ENCODE measurements around the gene ZNF268.

DNA sequence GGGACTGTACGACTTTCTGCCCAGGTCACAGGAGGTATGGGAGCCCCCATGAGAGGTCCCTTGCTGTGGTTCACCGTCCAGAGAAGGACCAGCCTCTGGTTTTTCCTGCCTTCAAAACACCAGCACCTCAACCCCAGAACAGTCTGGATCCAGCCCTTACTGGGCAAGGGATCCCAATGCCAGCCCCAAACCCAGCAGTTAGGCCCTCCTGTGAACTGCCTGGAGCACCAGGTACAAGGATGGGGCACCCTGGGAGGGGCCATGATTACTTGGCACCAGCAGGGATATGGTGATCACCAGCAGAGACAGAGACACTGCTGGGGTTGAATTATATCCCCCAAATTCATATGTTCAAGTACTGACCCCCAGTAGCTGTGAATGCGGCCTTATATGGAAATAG, 34.4 kb downstream of the ZNF268 start:
- TF ChIP-seq, protein P1, sequence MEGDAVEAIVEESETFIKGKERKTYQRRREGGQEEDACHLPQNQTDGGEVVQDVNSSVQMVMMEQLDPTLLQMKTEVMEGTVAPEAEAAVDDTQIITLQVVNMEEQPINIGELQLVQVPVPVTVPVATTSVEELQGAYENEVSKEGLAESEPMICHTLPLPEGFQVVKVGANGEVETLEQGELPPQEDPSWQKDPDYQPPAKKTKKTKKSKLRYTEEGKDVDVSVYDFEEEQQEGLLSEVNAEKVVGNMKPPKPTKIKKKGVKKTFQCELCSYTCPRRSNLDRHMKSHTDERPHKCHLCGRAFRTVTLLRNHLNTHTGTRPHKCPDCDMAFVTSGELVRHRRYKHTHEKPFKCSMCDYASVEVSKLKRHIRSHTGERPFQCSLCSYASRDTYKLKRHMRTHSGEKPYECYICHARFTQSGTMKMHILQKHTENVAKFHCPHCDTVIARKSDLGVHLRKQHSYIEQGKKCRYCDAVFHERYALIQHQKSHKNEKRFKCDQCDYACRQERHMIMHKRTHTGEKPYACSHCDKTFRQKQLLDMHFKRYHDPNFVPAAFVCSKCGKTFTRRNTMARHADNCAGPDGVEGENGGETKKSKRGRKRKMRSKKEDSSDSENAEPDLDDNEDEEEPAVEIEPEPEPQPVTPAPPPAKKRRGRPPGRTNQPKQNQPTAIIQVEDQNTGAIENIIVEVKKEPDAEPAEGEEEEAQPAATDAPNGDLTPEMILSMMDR (IDR thresholded peaks at IDR 0.05; ENCODE audit: poor library complexity): no peak
- TF ChIP-seq EZH2 (IDR thresholded peaks at IDR 0.05; ENCODE audit: borderline replicate concordance): no peak
